ENCODE data around the gene ACO1.
A peak's percentile ranks its signal among the peaks of the same experiment; 100 is the strongest.

ACO1 gene

GRCh38 chr9:32424616-32425015 lies 40.2 kb downstream of the ACO1 start:
- DNase-seq: no peak

- no peak for DNase-seq
Measured at GRCh38 chr9:32426278-32426939, 42.0 kb downstream of the ACO1 start.

GRCh38 chr9:32427111-32427873 lies 42.8 kb downstream of the ACO1 start:
- DNase-seq: no peak

GRCh38 chr9:32430720-32431119 lies 46.3 kb downstream of the ACO1 start:
- DNase-seq: no peak

GRCh38 chr9:32431196-32431595 lies 46.8 kb downstream of the ACO1 start:
- no peak for DNase-seq

- DNase-seq: peak; percentile 13 to 18
Measured at GRCh38 chr9:32431940-32432555, 47.6 kb downstream of the ACO1 start.

- no peak for DNase-seq
Measured at GRCh38 chr9:32434892-32435291, 50.4 kb downstream of the ACO1 start.

GRCh38 chr9:32441678-32442077 lies 57.2 kb downstream of the ACO1 start:
- DNase-seq: no peak

- DNase-seq: no peak
Measured at GRCh38 chr9:32442433-32442832, 58.0 kb downstream of the ACO1 start.

- no peak for DNase-seq
Measured at GRCh38 chr9:32449969-32450368, 65.5 kb downstream of the ACO1 start.

GRCh38 chr9:32454280-32454679 lies 69.8 kb downstream of the ACO1 start:
- no peak for DNase-seq

- no peak for DNase-seq
Measured at GRCh38 chr9:32455738-32456137, 71.3 kb downstream of the ACO1 start.

- no peak for DNase-seq
Measured at GRCh38 chr9:32456564-32456963, 72.1 kb downstream of the ACO1 start.

- no peak for DNase-seq
Measured at GRCh38 chr9:32463500-32464293, 79.3 kb downstream of the ACO1 start.

GRCh38 chr9:32468740-32469139 lies 84.3 kb downstream of the ACO1 start:
- no peak for DNase-seq

- no peak for DNase-seq
Measured at GRCh38 chr9:32472344-32472743, 87.9 kb downstream of the ACO1 start.

- no peak for DNase-seq
Measured at GRCh38 chr9:32483343-32483742, 98.9 kb downstream of the ACO1 start.

- no peak for DNase-seq
Measured at GRCh38 chr9:32486839-32487562, 102.6 kb downstream of the ACO1 start.

GRCh38 chr9:32487981-32488380 lies 103.5 kb downstream of the ACO1 start:
- no peak for DNase-seq

GRCh38 chr9:32490601-32491000 lies 106.2 kb downstream of the ACO1 start:
- no peak for DNase-seq

GRCh38 chr9:32497921-32498320 lies 113.5 kb downstream of the ACO1 start:
- DNase-seq: no peak

GRCh38 chr9:32500768-32501167 lies 116.3 kb downstream of the ACO1 start:
- DNase-seq: no peak

- no peak for DNase-seq
Measured at GRCh38 chr9:32501868-32502267, 117.4 kb downstream of the ACO1 start.
